Large intestine (tissue), 3 donors: ENCODE results near the gene CAD. TPM values are rescaled to one million over a fixed set of nuclear protein-coding genes. Genes with fewer than 3 reads are reported as not detected.

ENCODE experiments used
- DNase-seq, 2 donors: peaks; one replicate each; pipeline versions ENCODE4 v3.0.0 to v3.0.0-alpha.2; 2013
- H3K27ac ChIP-seq: one replicate; pipeline ENCODE4 v1.5.1; 2013; ENCODE audit warnings: low read length
- H3K27me3 ChIP-seq: 2 replicates; pipeline ENCODE4 v1.6.1; 2013; ENCODE audit warnings: low read length; ENCODE audit not compliant: control insufficient read depth, insufficient read depth
- H3K36me3 ChIP-seq: 2 replicates; pipeline ENCODE4 v1.6.1; 2013; ENCODE audit warnings: low read length; ENCODE audit not compliant: control insufficient read depth, insufficient read depth
- H3K4me1 ChIP-seq: one replicate; pipeline ENCODE4 v1.6.1; 2013; ENCODE audit warnings: low read length; ENCODE audit not compliant: control insufficient read depth, insufficient read depth
- H3K4me3 ChIP-seq: one replicate; pipeline ENCODE4 v1.5.1; 2013; ENCODE audit warnings: low read length
- H3K9me3 ChIP-seq: one replicate; pipeline ENCODE4 v1.6.1; 2013; ENCODE audit warnings: mild to moderate bottlenecking, low read depth, low read length, moderate library complexity; ENCODE audit not compliant: control insufficient read depth
- WGBS: methylation state at CpG from one replicate; pipeline ENCODE4 v1.1.5; 2013; ENCODE audit warnings: low lambda C conversion rate; ENCODE audit not compliant: insufficient coverage; 5-methylcytosine and 5-hydroxymethylcytosine counted together
- polyA plus RNA-seq: library from polyadenylated mRNA; unstranded; fragments of 120-200 nt; gene quantifications from one replicate; pipeline ENCODE4 v1.2.1, GENCODE V29; 2013

The CAD gene
- polyA plus RNA-seq, 1 donor: 34.9 TPM

DNA sequence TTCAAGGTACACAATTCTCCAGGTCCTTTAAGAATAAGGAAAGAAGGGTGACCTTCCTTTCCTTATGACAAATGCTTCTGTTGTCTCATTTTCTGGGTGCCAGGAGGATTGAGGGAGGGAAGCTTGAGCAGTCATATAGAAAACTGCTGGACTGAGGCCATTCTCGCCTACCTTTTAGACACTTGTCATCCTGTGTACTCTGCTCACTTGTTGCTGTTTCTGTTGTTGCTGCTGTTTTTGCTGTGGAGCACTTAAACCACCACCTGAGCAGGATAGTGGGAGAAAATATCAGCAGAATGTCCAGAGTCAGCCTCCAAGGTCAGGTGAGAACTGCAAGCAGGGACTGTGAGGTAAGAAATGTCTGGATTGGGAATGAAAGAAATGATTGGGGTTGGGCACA, 60.8 kb downstream of the CAD start:
- H3K4me1 ChIP-seq: no peaks in the 10 kb centered on the region
- H3K4me3 ChIP-seq: no peak overlapping the region
- WGBS: no CpG with 5 or more reads among the region's 1 CpG
- H3K27me3 ChIP-seq: peaks cover 43% of the 10 kb centered on the region
- H3K27ac ChIP-seq: no peak overlapping the region
- DNase-seq: no peak
- no peaks in the 10 kb centered on the region for H3K36me3 ChIP-seq
- H3K9me3 ChIP-seq: no peaks in the 10 kb centered on the region

DNA sequence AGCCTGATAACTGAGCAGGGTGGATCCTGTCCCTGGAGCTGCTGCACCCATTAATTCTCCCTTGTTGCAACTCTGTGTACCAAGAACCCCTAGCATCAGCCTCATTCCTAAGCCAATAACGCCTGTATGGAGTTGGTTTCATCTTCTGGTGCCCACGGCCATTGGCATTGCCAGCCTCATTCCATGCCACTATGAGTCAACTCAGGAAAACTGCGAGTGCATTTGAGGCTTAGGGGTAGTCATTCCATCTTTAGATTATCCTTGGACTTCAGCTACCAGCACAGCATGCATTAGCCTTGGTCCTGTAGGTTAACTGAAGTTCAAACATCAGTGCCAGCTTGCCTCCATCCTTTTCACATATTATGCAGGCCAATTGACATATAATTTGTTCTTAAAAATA, 63.7 kb downstream of the CAD start:
- no peak overlapping the region for H3K27ac ChIP-seq
- no CpG with 5 or more reads among the region's 3 CpGs for WGBS
- no peaks in the 10 kb centered on the region for H3K4me1 ChIP-seq
- no peaks in the 10 kb centered on the region for H3K36me3 ChIP-seq
- H3K4me3 ChIP-seq: no peak overlapping the region
- H3K9me3 ChIP-seq: no peaks in the 10 kb centered on the region
- H3K27me3 ChIP-seq: peaks cover 51% of the 10 kb centered on the region
- DNase-seq: no peak

GRCh38 chr2:27281442-27281841, 64.3 kb downstream of the CAD start:
- peaks cover 48% of the 10 kb centered on the region for H3K27me3 ChIP-seq
- H3K4me1 ChIP-seq: no peaks in the 10 kb centered on the region
- no peak overlapping the region for H3K27ac ChIP-seq
- no peaks in the 10 kb centered on the region for H3K36me3 ChIP-seq
- H3K4me3 ChIP-seq: no peak overlapping the region
- no peaks in the 10 kb centered on the region for H3K9me3 ChIP-seq
- no peak for DNase-seq
- WGBS: no CpG with 5 or more reads among the region's 3 CpGs

GRCh38 chr2:27281855-27282559, 64.8 kb downstream of the CAD start, which contains the start of gene TRIM54:
TRIM54 (plus strand) TSS chr2:27282429; CDS start chr2:27282732, 303 bp downstream.
- peaks cover 53% of the 10 kb centered on the region for H3K27me3 ChIP-seq
- H3K4me3 ChIP-seq: no peak within 1 kb of the TSS
- H3K27ac ChIP-seq: no peak within 1 kb of the TSS
- H3K9me3 ChIP-seq: no peaks in the 10 kb centered on the region
- H3K4me1 ChIP-seq: no peaks in the 10 kb centered on the region
- WGBS: 33% methylated on average over 2 of the region's 5 CpGs
- H3K36me3 ChIP-seq: no peaks in the 10 kb centered on the region
- DNase-seq: no peak

DNA sequence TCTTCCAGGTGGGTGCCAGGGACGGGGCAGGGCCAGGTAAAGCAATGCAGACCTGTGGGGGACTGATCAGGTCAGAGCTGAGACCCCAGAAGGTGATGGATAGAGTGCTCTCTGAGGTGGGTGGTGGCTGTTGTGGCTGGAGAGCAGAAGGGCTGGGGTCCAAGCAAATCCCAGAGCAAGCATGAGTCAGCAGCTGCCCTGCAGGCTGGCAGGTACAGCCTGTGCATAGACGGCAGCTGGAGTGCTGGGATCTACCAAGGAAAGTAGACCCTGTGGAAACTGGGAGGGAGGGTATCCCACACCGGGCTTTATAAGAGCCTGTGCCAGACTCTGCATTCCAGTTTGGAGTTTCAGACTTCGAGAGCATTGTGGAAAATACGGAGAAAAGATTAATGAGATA, 65.7 kb downstream of the CAD start:
- H3K4me3 ChIP-seq: no peak overlapping the region
- H3K27ac ChIP-seq: no peak overlapping the region
- no peaks in the 10 kb centered on the region for H3K9me3 ChIP-seq
- no peaks in the 10 kb centered on the region for H3K4me1 ChIP-seq
- no peak for DNase-seq
- peaks cover 48% of the 10 kb centered on the region for H3K27me3 ChIP-seq
- no peaks in the 10 kb centered on the region for H3K36me3 ChIP-seq
- no CpG with 5 or more reads among the region's 5 CpGs for WGBS

DNA sequence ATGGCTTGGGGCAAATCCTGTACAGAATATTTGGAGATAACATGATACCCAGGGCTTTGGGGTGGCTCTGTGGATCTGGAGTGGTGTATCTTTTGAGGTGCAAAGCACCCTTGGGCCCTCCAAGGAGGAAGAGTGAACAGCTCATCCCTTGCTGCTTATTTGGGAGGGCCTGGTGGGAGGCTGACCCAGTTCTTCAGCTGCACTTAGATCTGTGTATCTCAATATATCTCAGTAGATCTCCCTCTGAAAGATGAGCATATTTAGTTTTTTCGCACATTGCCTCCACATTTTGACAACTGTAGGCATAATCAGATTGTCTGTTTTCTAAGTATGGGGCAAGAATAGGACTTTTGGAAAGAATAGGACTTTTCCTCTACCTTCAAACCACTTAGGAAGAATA, 67.8 kb downstream of the CAD start:
- Histone ChIP-seq H3K36me3 (no peaks in the 10 kb centered on the region), H3K27ac (no peak overlapping the region), H3K9me3 (no peaks in the 10 kb centered on the region), H3K4me3 (no peak overlapping the region), H3K27me3 (peaks cover 44% of the 10 kb centered on the region), H3K4me1 (no peaks in the 10 kb centered on the region)
- DNase-seq: no peak
- WGBS: no CpG with 5 or more reads among the region's 1 CpG

DNA sequence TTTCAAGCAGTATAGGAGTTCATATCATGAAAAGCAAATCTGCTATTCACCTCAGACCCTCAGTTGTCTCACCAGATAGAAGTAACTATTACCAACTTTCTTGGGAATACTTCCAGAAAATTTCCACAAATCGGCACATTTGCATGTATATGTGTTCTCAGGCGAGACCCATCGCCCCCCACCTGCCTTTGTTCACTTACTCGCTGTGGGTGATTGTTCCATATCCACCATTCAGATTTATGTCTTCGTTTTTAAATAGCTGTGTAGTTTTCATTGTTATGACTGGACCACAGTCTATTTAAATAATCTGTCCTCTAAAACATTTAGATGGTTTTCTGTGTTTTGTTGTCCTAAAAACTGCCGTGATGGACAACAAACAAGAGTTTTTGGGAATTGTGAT, 68.3 kb downstream of the CAD start:
- Histone ChIP-seq H3K27ac (no peak overlapping the region), H3K4me3 (no peak overlapping the region), H3K9me3 (no peaks in the 10 kb centered on the region), H3K27me3 (peaks cover 44% of the 10 kb centered on the region), H3K36me3 (no peaks in the 10 kb centered on the region), H3K4me1 (no peaks in the 10 kb centered on the region)
- 86% methylated on average over 3 of the region's 6 CpGs for WGBS
- DNase-seq: no peak

DNA sequence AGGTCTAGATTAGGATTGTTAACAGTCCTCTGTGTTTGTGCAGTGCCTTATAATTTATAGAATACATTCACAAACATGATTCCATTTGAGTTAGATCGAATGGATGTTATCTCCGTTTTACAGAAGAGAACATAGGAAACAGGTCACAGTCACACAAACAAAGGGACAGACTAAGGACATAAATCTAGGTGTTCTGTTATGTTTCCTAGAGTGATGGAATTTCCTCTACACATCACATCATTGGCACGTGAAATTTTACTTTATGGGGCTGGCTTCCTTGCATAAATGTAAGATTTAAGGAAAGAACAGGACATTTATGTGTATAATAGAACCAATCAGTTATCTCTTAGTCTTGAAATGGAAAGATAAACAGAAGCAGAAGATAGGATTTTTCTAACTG, 71.4 kb downstream of the CAD start:
- WGBS: 63% methylated on average over 2 of the region's 3 CpGs
- peaks cover 27% of the 10 kb centered on the region for H3K27me3 ChIP-seq
- H3K4me3 ChIP-seq: no peak overlapping the region
- peaks cover 3% of the 10 kb centered on the region for H3K4me1 ChIP-seq
- no peaks in the 10 kb centered on the region for H3K36me3 ChIP-seq
- no peaks in the 10 kb centered on the region for H3K9me3 ChIP-seq
- no peak for DNase-seq
- H3K27ac ChIP-seq: no peak overlapping the region

DNA sequence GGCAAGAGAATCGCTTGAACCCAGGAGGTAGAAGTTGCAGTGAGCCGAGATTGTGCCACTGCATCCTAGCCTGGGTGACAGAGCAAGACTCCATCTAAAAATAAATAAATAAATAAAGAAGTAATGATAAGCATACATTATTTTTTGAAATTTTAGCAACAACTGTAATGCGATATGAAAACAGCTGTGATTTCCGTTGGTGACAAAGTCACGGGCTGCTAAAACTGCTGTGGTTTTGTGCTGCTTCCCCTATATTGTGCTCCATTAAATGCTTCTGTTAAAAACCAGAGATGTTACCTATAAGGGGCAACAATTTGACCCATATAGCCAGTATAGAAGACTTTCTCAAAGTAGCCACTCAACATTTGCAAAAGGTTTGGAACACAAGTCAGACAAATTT, 73.4 kb downstream of the CAD start:
- WGBS: 100% methylated on average over 2 of the region's 5 CpGs
- no peak overlapping the region for H3K27ac ChIP-seq
- DNase-seq: no peak
- H3K9me3 ChIP-seq: no peaks in the 10 kb centered on the region
- no peaks in the 10 kb centered on the region for H3K36me3 ChIP-seq
- peaks cover 14% of the 10 kb centered on the region for H3K27me3 ChIP-seq
- peaks cover 5% of the 10 kb centered on the region for H3K4me1 ChIP-seq
- H3K4me3 ChIP-seq: no peak overlapping the region

GRCh38 chr2:27291865-27292264, 74.7 kb downstream of the CAD start:
- no CpG with 5 or more reads among the region's 6 CpGs for WGBS
- no peak for DNase-seq
- no peaks in the 10 kb centered on the region for H3K9me3 ChIP-seq
- peaks cover 10% of the 10 kb centered on the region for H3K4me1 ChIP-seq
- H3K4me3 ChIP-seq: no peak overlapping the region
- no peak overlapping the region for H3K27ac ChIP-seq
- H3K36me3 ChIP-seq: no peaks in the 10 kb centered on the region
- peaks cover 10% of the 10 kb centered on the region for H3K27me3 ChIP-seq
